GM21515 (cell line): ENCODE results near the gene LMF2.
A peak's percentile ranks its signal among the peaks of the same experiment; 100 is the strongest.
"Not testable (repeated sequence)": the region's sequence is repeated elsewhere in the genome, so short reads cannot be mapped to it uniquely, and the experiment has no call there.

Source experiments
- ATAC-seq: cut with Tn5 transposase; IDR thresholded peaks from one replicate; pipeline ENCODE4 v1.9.1; 2021; ENCODE audit not compliant: unreplicated experiment

LMF2 gene, protein sequence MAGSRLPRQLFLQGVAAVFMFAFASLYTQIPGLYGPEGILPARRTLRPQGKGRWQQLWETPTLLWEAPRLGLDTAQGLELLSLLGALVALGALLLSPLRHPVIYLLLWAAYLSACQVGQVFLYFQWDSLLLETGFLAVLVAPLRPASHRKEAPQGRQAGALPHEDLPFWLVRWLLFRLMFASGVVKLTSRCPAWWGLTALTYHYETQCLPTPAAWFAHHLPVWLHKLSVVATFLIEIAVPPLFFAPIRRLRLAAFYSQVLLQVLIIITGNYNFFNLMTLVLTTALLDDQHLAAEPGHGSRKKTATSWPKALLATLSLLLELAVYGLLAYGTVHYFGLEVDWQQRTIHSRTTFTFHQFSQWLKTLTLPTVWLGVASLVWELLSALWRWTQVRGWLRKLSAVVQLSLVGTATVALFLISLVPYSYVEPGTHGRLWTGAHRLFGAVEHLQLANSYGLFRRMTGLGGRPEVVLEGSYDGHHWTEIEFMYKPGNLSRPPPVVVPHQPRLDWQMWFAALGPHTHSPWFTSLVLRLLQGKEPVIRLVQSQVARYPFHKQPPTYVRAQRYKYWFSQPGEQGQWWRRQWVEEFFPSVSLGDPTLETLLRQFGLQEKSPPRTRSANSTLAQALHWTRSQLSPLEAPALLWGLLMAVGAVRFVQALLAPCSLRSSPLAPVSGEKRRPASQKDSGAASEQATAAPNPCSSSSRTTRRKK

DNA sequence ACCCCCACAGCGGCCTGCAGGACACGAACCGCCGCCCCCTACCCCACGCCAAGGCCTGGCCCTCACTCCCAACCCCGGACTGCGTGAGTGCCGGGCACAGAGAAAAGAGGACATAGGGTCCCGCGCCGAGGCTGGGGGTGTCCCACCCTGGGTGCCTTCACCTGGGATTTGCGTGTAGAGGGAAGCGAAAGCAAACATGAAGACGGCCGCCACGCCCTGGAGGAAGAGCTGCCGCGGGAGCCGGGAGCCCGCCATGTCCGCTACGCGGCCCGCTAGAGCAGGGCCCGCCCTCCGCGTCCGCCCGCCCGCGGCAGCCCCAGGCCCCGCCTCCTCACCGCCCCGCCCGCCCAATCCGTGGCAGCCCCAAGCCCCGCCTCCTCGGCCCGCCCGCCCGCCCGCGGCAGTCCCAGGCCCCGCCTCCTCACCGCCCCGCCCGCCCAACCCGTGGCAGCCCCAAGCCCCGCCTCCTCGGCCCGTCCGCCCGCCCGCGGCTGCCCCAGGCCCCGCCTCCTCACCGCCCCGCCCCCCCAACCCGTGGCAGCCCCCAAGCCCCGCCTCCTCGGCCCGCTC, at the start of gene LMF2:
LMF2 (minus strand) TSS at position 282 of the 570 bp plus-strand sequence; CDS start at position 255, 27 bp downstream.
- ATAC-seq: peak; percentile 52

DNA sequence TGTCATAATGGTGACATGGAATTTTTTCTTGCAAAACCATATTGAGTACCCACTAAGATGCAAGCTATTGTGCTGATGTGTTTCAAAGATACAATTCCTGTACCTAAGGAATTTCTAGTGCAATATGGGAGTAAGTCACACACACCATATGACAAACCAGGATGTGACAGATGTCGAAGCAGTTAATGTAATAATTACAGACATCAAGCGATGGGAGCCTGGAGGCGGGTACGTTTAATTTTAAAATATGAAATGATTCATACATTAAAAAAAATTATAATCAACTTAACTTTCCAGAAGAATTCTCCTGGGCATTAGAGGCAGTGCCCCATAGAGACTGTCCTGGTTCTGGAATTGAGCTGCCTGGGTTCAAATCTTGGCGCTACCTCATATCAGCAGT, 49.2 kb upstream of the LMF2 start:
- no peak for ATAC-seq

DNA sequence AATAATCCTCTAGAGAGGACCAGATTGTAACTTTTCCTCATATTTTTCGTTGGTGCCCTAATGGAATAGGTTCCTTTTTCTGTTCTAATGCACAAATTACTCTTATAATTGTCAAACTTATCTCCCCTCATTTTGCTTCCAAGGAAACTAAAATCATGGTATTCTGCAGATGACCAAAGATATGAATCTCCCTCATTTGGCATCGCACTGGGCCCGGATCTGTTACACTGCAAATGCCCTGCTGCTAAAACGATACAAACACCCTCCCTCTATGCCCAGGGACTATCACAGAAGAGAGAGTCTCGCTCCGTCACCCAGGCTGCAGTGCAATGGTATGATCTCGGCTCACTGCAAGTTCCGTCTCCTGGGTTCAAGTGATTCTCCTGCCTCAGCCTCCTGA, 45.8 kb upstream of the LMF2 start:
- ATAC-seq: no peak

DNA sequence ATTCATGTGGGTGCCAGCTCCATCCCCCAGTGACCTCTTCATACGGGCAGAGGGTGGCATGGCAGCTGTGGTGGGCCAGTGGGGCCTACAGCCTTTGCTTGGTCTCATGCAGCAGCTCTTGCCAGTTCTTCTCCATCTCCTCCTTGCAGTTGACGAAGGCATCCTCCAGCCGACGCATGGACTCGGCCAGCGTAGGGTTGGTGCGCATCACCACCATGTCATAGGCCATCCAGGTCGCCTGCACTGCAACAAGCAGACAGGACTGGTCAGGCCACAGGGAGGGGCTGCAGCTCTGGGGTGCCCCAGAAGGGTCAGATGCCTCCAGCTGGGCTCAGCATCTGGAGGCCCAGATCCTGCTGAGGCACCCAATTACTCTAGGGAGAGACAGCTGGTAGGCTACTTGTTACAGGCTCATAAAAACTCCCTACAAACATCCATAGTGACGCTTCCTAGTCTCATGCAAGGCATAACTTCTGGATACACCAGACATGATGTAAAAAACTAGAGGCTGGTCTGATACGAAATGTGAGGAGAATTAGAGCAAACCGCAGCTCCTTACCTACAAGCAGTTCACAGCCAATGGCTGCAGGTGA, 43.8 kb upstream of the LMF2 start:
- ATAC-seq: no peak

DNA sequence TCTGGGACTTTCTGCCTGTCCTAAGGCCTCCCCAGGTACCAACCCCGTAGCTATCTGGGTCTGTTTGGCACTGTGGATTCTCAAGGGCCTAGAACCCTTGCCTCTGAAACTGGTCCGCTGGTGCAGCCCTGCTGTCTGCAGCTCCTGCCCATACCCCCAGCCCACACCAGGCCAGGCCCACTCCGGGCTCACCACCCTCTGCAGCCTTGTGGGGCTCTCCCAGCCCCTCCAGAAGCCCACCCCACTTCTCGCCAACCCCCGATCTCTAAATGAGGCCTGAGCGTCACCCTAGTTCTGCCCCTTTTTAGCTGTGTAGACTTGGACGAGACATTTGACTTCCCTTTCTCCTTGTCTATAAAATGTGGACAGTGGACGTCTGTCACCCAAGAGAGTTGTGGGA, 42.9 kb upstream of the LMF2 start:
- ATAC-seq: no peak

DNA sequence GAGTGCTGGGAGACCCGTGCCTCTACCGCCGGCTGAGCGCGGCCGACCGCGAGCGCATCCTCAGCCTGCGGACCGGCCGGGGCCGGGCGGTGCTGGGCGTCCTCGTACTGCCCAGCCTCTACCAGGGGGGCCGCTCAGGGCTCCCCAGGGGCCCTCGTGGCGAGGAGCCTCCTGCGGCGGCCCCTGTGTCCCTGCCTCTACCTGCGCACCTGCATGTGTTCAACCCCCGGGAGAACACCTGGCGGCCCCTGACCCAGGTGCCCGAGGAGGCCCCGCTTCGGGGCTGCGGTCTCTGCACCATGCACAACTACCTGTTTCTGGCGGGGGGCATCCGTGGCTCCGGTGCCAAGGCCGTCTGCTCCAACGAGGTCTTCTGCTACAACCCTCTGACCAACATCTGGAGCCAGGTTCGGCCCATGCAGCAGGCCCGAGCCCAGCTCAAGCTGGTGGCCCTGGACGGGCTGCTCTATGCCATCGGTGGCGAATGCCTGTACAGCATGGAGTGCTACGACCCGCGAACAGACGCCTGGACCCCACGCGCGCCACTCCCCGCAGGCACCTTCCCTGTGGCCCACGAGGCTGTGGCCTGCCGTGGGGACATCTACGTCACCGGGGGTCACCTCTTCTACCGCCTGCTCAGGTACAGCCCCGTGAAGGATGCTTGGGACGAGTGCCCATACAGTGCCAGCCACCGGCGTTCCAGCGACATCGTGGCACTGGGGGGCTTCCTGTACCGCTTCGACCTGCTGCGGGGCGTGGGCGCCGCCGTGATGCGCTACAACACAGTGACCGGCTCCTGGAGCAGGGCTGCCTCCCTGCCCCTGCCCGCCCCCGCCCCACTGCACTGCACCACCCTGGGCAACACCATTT, 41.7 kb upstream of the LMF2 start:
- ATAC-seq: no peak

DNA sequence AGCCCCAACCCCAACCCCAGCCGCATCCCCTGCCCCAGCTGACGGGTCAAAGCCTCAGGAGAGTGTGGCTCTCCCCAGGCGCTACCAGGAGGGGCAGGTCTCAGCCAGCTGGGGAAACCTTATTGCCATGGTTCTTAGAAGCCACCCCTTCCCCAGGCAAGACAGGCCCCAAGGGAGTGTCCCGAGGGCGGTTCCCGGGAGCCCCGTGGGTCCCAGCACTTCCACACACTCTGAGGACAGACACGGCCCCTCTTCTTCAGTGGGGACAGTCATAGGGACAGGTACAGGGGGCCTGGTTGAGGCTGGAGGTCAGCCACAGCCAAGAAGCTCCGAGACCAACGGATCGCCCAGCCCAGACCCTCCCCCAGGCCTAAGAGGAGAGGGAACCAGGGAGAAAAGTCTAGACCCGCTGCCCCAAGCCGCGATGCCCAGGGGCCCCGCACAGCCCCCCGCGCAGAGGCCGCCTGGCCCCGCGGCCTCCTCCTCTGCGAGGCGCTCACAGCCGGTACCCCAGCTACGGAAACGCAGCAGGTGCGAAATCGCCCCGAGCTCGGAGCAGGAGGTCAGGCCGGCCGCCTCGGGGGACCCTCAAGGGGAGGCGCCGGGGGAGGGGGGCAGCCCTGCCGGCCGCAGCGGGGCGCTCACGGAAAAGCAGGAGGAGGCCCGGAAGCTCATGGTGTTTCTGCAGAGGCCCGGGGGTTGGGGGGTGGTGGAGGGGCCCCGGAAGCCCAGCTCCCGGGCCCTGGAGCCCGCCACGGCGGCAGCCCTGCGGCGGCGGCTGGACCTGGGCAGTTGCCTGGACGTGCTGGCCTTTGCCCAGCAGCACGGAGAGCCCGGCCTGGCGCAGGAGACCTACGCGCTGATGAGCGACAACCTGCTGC, 40.8 kb upstream of the LMF2 start:
- ATAC-seq: no peak

DNA sequence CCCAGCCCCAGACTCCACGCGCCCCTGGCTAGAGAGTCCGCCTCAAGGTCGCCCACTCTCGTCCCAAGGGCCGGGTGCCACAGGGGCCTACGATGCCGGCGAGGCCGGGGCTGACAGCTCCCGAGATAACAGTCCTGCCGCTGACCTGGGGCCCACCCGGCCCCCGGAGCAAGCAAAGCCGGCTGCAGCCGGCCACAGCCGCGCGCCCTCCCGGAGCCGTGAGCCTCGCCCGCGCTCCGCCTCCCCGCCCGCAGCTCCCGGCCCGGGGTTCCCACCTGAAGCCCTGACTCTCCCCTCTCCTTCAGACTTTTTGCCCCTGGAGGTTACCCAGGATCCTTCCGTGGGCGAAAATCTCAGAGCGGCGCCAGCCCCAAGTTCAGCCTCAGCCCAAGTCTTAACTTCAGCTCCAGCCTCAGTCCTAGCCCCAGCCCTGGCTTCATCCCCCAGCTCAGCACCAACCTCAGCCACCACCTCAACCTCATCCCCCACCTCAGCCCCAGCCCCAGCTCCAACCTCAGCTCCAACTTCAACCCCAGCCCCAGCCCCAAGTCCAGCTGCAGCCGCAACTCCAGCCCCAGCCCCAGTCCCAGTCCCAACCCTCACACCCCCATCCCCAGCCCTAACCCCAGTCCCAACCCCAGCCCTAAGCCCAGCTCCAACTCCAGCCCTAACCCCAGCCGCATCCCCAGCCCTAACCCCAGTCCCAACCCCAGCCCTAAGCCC, 39.9 kb upstream of the LMF2 start:
- ATAC-seq: no peak

DNA sequence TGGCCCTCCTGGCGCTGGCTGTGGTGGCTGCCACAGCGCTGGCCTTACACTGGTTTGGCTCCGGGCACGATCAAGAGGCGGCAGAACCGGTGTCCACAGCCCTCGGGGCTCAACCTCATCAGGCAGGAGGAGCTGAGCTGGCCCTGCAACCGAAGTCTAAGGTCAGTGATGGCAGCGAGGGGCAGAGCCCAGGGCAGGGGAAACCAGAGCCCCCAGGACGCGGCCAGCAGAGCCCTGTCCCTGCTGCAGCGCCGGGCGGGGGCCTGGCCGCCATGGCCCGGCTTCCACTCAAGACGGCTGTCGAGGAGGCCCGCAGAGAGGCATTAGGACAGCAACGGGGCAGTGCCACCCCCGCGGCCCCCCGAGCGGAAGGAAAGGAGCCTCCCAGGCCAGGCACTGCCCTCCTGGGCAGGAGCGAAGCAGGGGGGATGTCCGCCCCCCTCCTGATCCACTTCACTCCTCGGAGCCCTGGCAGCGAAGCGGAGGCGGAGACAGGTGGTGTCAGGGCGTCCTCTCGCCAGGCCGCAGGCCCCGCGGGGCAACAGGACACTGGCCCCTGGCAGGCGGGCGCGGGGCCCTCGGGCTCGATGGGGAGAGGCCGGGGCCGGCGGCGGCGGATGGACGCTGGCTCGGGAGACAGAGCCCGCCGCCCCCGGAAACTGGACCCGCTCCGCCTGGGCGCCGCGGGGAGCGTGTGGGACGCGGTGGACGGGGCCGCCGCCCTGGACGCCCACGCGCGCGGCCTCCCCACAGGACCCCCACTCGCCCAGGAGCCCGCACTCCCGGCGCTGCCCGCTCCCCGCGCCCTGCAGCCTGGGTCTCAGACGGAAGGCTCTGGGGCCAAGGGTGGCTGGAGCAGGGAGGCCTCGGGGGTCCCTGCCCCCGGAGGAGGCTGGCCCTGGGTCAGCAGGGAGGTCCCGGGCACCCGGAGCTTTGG, 39.1 kb upstream of the LMF2 start:
- no peak for ATAC-seq

DNA sequence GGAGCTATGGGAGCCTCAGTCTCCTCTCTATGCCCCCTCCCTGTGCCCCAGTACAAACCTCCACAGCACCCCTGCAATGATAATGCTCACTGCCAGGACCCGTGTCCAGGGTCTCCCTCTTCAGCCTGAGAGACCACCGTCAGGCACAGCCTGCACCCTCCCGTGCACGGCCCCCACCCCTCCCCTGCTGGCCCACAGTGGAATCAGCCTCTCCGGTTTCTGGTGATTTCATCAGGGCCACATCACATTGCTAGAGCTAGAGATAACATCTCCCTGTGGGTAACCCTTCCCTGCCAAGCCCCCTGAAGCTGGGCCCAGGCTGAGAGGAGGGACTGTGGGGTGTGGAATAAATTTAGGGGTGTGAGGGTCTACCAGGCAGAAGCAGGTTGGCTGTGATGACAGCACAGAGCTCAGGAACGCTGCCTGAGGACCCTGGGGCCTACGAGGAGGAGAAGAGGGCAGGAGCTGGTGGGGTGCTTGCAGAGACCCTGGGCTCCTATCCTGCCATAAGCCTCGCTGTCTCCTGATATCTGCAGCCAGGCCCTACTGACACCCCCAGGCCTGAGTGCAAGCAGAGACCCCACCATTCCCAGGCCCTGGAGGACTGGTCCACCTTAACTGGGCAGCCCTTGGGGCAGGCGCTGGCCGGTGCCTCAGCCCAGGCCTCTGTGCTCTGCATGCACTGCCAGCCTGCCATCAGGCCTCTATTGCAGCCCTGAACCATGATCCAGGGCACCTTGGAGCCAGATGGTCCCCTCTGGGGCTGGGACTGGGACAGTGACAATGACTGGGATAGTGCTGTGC, 38.2 kb upstream of the LMF2 start, which contains the start of gene KLHDC7B:
KLHDC7B (plus strand) TSS at position 378 of the 804 bp plus-strand sequence; CDS start at position 723, 345 bp downstream.
- ATAC-seq: no peak

DNA sequence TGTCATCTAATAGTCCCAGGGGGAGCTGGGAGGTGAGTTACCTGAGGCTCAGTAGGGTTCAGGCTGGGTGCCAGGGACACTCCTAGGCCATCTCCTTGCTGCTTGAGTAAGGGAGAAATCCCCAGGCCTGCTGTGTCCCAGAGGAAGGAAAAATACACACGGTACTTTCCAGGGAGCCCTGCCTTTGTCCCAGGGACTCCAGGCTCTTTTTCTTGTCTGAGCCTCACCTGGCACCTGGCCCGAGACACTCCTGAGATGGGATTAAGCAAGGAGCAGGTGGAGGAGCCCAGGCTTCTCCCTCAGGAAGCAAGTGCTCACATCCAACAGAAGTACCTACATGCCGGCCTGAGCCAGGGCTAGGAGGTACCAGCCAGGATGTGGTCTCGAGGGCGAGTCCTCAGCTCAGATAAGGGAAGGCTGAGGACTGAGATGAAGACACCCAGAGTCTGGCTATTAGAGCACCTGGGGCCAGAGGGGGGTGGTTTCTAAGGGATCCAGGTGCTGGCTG, 37.3 kb upstream of the LMF2 start:
- ATAC-seq: no peak

DNA sequence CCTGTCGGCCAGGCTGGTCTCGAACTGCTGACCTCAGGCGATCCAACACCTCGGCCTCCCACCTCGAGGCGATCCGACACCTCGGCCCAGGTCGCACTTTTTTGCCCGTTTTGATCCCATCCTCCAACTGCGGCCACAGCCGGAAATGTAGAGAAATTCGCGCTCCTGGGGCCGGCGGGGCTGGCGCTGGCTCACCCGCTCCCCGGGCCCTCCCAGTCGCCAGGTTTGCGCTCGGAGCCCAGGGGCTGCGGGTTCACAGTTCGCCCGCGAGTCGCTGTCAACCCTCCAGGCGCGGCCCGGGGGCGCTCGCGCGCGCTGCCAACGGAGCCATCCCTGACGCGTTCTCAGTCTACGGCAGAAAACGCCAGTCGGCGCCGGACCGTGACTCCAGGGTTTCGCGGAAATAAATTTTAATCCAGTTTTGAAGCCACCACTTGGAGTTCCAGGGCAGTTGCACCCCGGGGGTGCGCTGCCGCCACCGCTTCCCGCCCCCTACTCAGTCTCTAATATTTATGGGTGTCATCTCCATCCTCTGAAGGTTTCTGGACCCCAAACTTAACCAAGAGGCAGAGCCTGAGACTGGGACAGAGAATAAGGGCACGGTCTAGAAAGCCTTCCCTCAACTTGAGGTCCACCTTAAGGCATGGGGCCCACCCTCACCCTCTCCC, 36.7 kb upstream of the LMF2 start:
- no peak for ATAC-seq

DNA sequence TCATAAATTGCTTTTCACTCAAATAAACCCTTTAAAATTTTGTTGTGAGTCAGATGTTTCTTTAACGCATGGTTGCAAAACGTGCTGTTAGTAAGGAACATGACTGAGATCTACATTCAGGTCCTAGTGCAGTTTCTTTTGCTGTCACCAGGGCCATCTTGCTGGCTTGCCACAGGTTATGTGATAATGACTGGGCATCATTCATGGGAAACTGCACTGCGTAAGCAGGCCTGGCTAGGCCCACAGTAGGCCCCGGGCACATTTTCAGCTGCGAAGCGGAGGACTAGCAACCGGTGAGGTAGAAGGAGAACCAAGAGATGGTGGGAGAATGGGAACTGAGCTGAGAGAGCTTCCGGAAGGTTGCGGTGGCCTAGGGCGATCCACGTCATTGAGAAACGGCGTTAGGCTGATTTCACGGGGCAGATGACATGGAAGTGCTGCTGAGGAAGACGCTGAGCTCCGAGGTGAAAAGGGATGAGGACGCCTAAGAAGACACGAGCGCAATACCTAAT, 35.0 kb upstream of the LMF2 start:
- ATAC-seq: no peak

DNA sequence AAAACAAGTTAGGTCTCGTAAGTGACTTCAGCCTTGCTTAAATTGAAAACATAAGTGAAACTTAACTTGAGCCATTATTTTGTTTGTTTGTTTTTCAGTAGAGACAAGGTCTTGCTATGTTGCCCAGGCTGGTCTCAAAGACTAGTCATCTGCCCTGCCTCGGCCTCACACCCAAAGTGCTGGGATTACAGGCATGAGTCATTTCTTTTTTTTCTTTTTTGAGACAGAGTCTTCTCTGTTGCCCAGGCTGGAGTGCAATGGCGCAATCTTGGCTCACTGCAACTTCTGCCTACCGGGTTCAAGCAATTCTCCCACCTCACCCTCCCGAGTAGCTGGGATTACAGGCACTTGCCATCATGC, 34.1 kb upstream of the LMF2 start:
- ATAC-seq: not testable (repeated sequence)

DNA sequence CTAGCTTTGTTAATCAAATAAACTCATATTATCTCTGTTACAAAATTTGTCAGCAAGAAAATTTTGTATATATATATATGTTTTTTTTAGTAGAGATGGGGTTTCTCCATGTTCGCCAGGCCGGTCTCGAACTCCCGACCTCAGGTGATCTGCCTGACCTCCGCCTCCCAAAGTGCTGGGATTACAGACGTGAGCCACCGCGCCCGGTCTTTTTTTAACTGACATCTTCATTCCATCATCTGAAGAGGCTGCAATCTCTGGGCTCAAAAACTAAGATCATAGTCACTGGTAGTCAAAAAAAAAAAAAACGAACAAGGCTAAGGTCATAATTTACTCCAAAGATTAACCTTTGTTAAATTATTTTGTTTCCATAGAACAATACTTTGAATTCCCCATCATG, 32.9 kb upstream of the LMF2 start:
- ATAC-seq: no peak

DNA sequence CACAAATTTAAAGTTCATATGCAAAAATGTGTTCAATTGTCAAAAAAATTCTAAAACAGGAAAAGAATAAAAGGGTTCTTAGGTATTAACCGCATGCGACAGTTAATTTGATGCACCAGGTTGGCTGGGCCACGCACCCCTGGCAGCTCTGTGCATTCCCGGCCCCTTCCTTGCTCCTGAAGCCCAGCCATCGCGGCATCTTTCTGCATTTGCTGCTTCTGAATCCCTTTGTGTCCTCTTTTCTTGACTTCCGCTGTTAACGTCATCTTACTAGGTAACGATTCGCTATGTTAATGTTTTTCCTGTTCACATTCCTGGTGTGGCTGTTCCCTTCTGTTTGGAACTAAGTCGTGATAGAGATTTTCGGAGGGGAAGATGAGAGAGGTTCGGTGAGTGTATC, 30.3 kb upstream of the LMF2 start:
- no peak for ATAC-seq
